ENCODE results near the gene NCKAP5L.

- no peak for TF ChIP-seq CTCF (conservative IDR thresholded peaks at IDR 0.05 in 1 of 2, IDR thresholded peaks at IDR 0.05 in 1 of 2; ENCODE audit: low read depth in 1 of 2, low read length in 2 of 2)
- no peak for TF ChIP-seq EZH2 (IDR thresholded peaks at IDR 0.05; ENCODE audit: low read length, missing control alignments)
Observed at GRCh38 chr12:49809906-49810389, 18.3 kb downstream of the NCKAP5L start.

All from fibroblast of lung (primary cell).